Heart left ventricle (tissue), 16 donors: ENCODE measurements around the gene PLCB4. TPM values are rescaled to one million over a fixed set of nuclear protein-coding genes. Genes with fewer than 3 reads are reported as not detected.
A peak's percentile ranks its signal among the peaks of the same experiment; 100 is the strongest.

ENCODE experiments used
- ATAC-seq, 4 donors: fragments of 200-7000 bp; cut with Tn5 transposase; one replicate each; pipeline ENCODE4 v1.9.1; 2020 to 2022; ENCODE audit warnings: moderate library complexity in 4 of 4, mild to moderate bottlenecking in 3 of 4, moderate number of reproducible peaks in 1 of 4
- DNase-seq, 5 donors: peaks; one replicate each; pipeline ENCODE4 v3.0.0-alpha.2; 2020
- H3K27ac ChIP-seq, 12 donors: fragments of 200-600 bp; sonication (generic) in 4 of 12; one replicate each; pipeline versions ENCODE4 v1.5.0 to v1.8.0; 2016 to 2022; ENCODE audit warnings: mild to moderate bottlenecking in 2 of 12
- H3K27me3 ChIP-seq, 9 donors: fragments of 200-600 bp; sonication (generic) in 2 of 9; one replicate each; pipeline versions ENCODE4 v1.5.1 to v1.8.0; 2016 to 2022; ENCODE audit warnings: mild to moderate bottlenecking in 3 of 9
- H3K36me3 ChIP-seq, 9 donors: fragments of 200-600 bp; sonication (generic) in 2 of 9; one replicate each; pipeline versions ENCODE4 v1.5.0 to v1.8.0; 2018 to 2022; ENCODE audit warnings: mild to moderate bottlenecking in 2 of 9
- H3K4me1 ChIP-seq, 12 donors: fragments of 200-600 bp; sonication (generic) in 4 of 12; one replicate each; pipeline versions ENCODE4 v1.5.0 to v1.8.0; 2016 to 2022; ENCODE audit warnings: mild to moderate bottlenecking in 3 of 12
- H3K4me3 ChIP-seq, 12 donors: fragments of 200-600 bp; sonication (generic) in 4 of 12; one replicate each; pipeline versions ENCODE4 v1.5.0 to v1.8.0; 2017 to 2022; ENCODE audit warnings: mild to moderate bottlenecking in 9 of 12, moderate library complexity in 4 of 12
- H3K9me3 ChIP-seq, 12 donors: fragments of 200-600 bp; sonication (generic) in 4 of 12; one replicate each; pipeline versions ENCODE4 v1.5.0 to v1.8.0; 2016 to 2022; ENCODE audit warnings: mild to moderate bottlenecking in 1 of 12
- CTCF ChIP-seq, 12 donors: fragments of 200-600 bp; sonication (generic) in 4 of 12; IDR thresholded peaks; one replicate each; pipeline versions ENCODE4 v1.5.0 to v1.8.0; 2018 to 2022; ENCODE audit warnings: antibody characterized with exemption in 12 of 12, mild to moderate bottlenecking in 5 of 12
- POLR2A ChIP-seq, 2 donors: fragments of 450-650 bp; IDR thresholded peaks; one replicate each; pipeline ENCODE4 v1.6.1; 2017; ENCODE audit warnings: antibody characterized with exemption in 2 of 2, mild to moderate bottlenecking in 2 of 2, moderate library complexity in 2 of 2
- WGBS, 4 donors: extraction: QIAGEN DNeasy Blood & Tissue Kit in 2 of 4; methylation state at CpG; one replicate each; pipeline versions ENCODE4 v1.1.5 to v1.1.7; 2013 to 2018; 5-methylcytosine and 5-hydroxymethylcytosine counted together
- intact Hi-C, 10 donors: fragments of 100-400 bp; cut with DNase I; formaldehyde crosslinking; loops; one replicate each; pipeline versions ENCODE4 v1.11.1 to v1.14.2; 2022
- polyA plus RNA-seq, 2 donors: library from polyadenylated mRNA; stranded (reverse); fragments of 200-250 nt; gene quantifications; one replicate each; pipeline ENCODE4 v1.2.3, GENCODE V29; 2013
- total RNA-seq, 9 donors: library from RNA; depleted of rRNA in 2 of 9; stranded (reverse); fragments of >200 nt in 2 of 9; fragmentation: NEBNext Ultra II Directional in 3 of 9; extraction: Animal tissue kit (Norgen Biotek cat#: 25700) in 3 of 9; gene quantifications; one replicate each; pipeline versions ENCODE4 v1.1.0 to v1.2.4, GENCODE V29; 2016 to 2023
- donor health status: ischemic (EF 13 %, LVEDD 7.1; RV severe dilation, severe dysfunction).
- donor health status: healthy with polysubstance abuse.
- donor health status: DM: no; HTN: yes; CAD: no.
- donor health status: DM: no; HTN: no; CAD: no.
- donor health status: ischemic (EF 25% LVEDD 6.9; RV normal size, moderate dysfunction).
- donor health status: ischemic (EF 25% LVEDD 5.7; RV mildly dilated, moderate dysfunction).
- donor health status: healthy.
- donor health status: DM: yes; HTN: yes; CAD: no.
- donor health status: ischemic (EF 35%, LVEDD 5.7; RV mildly dilated, moderate dysfunction).
- donor health status: nonischemic (EF 11% LVEDD 7.7; RV severe dilation, severe dysfunction).
- donor health status: DM: yes; HTN: yes; CAD: no.
- donor health status: PGD.
- donor health status: ischemic (EF 29% LVEDD 5.4; RV normal size, mild dysfunction).
- donor health status: nonischemic (EF 23%, LVEDD 6.1; RV moderate dilation, normal function).

The PLCB4 gene
- total and polyA plus RNA-seq, 11 donors, result 8.4 to 31.8 (median 18.5) TPM

GRCh38 chr20:9054176-9054575 is 14.7 kb upstream of the PLCB4 start:
- DNase-seq (no peak), ATAC-seq (peak in 1 of 4 donors; percentile 29)
- WGBS, 4 donors, result 78 to 93% (median 86%) methylated on average over 3 of the region's 3 CpGs
- no peak overlapping the region for H3K27ac ChIP-seq
- H3K9me3 ChIP-seq, result peaks cover 0 to 15% (median 0%) of the 10 kb centered on the region in 12 donors
- intact Hi-C loops, result loop anchor here in 1 of 10 donors (10.0 kb wide), 1 partner anchor 199 kb away; no protein-coding TSS in a partner anchor
- no peaks in the 10 kb centered on the region for H3K36me3 ChIP-seq
- no peaks in the 10 kb centered on the region for H3K27me3 ChIP-seq
- no peak overlapping the region for H3K4me3 ChIP-seq
- TF ChIP-seq POLR2A (IDR thresholded peaks at IDR 0.05) (no peak), CTCF (IDR thresholded peaks at IDR 0.05) (no peak)
- peaks cover 0 to 11% (median 0%) of the 10 kb centered on the region in 12 donors for H3K4me1 ChIP-seq

- Histone ChIP-seq H3K4me3 (no peak overlapping the region), H3K27ac (no peak overlapping the region), H3K4me1 (no peaks in the 10 kb centered on the region), H3K27me3 (no peaks in the 10 kb centered on the region), H3K9me3 (peaks cover 0 to 9% (median 0%) of the 10 kb centered on the region in 12 donors), H3K36me3 (no peaks in the 10 kb centered on the region)
- TF ChIP-seq CTCF (IDR thresholded peaks at IDR 0.05) (no peak), POLR2A (IDR thresholded peaks at IDR 0.05) (no peak)
- intact Hi-C loops, result loop anchor here in 5 of 10 donors (10.0 kb wide), 4 partner anchors 55 to 265 kb away; no protein-coding TSS in a partner anchor
- WGBS, 4 donors, result 95 to 96% (median 96%) methylated on average over 6 of the region's 6 CpGs
- DNase-seq (no peak), ATAC-seq (no peak)
Observed at GRCh38 chr20:9059931-9060330, 9.0 kb upstream of the PLCB4 start.

GRCh38 chr20:9061434-9061833 is 7.5 kb upstream of the PLCB4 start:
- Histone ChIP-seq H3K9me3 (peaks cover 0 to 7% (median 0%) of the 10 kb centered on the region in 12 donors), H3K4me1 (no peaks in the 10 kb centered on the region), H3K36me3 (no peaks in the 10 kb centered on the region), H3K4me3 (no peak overlapping the region), H3K27me3 (no peaks in the 10 kb centered on the region), H3K27ac (no peak overlapping the region)
- TF ChIP-seq CTCF (IDR thresholded peaks at IDR 0.05) (no peak), POLR2A (IDR thresholded peaks at IDR 0.05) (no peak)
- intact Hi-C loops, result loop anchor here in 5 of 10 donors (10.0 kb wide), 4 partner anchors 57 to 267 kb away; no protein-coding TSS in a partner anchor
- ATAC-seq (no peak), DNase-seq (no peak)
- WGBS, 4 donors, result 90 to 100% (median 96%) methylated on average over 1 of the region's 1 CpG

- 93 to 99% (median 96%) methylated on average over 2 of the region's 2 CpGs for WGBS, 4 donors
- no peak for DNase-seq
- TF ChIP-seq POLR2A (IDR thresholded peaks at IDR 0.05), result no peak
- TF ChIP-seq CTCF (IDR thresholded peaks at IDR 0.05), result no peak
Observed at GRCh38 chr20:9062066-9062465, 6.8 kb upstream of the PLCB4 start.

More at GRCh38 chr20:9062066-9062465, 6.8 kb upstream of the PLCB4 start:
- intact Hi-C loops, result loop anchor here in 5 of 10 donors (10.0 kb wide), 4 partner anchors 57 to 267 kb away; no protein-coding TSS in a partner anchor
- H3K4me1 ChIP-seq, result no peaks in the 10 kb centered on the region
- H3K36me3 ChIP-seq, result no peaks in the 10 kb centered on the region
- no peak for ATAC-seq
- H3K9me3 ChIP-seq, result peaks cover 0 to under 1% (median 0%) of the 10 kb centered on the region in 12 donors
- no peaks in the 10 kb centered on the region for H3K27me3 ChIP-seq
- no peak overlapping the region for H3K27ac ChIP-seq
- H3K4me3 ChIP-seq, result no peak overlapping the region
